GM18868 (cell line): ENCODE data around the gene USHBP1.
"Not testable (repeated sequence)": the region's sequence is repeated elsewhere in the genome, so short reads cannot be mapped to it uniquely, and the experiment has no call there.

ENCODE experiments used
- ATAC-seq: cut with Tn5 transposase; IDR thresholded peaks from one replicate; pipeline ENCODE4 v1.9.1; 2021; ENCODE audit warnings: mild to moderate bottlenecking, moderate library complexity; ENCODE audit not compliant: unreplicated experiment

USHBP1 gene

DNA sequence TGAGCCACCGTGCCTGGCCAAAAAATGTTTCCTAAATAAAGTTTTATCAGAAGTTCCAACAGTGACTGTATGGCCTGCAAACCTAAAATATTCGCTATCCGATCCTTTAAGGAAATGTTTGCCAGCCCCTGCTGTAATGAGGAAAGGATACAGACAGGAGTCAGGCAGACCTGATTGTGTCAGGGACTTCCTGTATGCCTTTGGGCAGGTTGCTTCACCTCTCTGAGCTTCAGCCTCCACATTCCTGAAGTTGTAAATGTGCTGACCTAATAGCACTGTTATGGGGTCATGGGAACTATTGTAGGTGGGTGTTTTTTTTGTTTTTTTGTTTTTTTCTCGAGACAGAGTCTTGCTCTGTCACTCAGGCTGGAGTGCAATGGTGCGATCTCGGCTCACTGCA is 32.4 kb upstream of the USHBP1 start:
- ATAC-seq = no peak

DNA sequence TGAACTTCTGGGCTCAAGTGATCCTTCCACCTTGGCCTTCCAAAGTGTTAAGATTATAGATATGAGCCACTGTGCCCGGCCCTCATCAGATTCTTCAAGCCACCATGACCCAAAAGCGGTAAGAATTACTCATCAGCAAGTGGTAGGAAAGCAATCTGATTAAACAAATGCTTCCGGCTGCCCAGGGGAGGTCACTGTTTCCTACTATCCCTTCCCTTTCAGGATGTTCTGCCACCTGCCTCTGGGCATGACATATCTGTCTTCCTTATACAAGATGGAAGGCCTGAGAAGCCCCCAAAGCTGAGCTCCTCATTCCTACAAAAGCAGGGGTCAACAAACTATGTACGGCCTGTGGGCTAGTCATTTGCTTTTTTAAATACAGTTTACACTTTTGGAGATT is 31.7 kb upstream of the USHBP1 start:
- no peak for ATAC-seq

DNA sequence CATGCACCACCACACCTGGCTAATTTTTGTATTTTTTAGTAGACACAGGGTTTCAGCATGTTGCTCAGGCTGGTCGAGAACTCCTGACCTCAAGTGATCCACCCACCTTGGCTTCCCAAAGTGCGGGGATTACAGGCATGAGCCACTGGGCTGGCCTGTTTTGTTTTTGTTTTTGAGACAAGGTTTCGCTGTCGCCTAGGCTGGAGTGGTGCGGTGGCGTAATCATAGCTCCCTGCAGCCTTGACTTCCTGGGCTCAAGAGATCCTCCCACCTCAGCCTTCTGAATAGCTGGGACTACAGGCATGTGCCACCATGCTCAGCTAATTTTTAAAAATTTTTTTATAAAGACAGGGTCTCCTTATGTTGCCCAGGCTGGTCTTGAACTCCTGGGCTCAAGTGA is 31.0 kb upstream of the USHBP1 start:
- not testable (repeated sequence) for ATAC-seq

DNA sequence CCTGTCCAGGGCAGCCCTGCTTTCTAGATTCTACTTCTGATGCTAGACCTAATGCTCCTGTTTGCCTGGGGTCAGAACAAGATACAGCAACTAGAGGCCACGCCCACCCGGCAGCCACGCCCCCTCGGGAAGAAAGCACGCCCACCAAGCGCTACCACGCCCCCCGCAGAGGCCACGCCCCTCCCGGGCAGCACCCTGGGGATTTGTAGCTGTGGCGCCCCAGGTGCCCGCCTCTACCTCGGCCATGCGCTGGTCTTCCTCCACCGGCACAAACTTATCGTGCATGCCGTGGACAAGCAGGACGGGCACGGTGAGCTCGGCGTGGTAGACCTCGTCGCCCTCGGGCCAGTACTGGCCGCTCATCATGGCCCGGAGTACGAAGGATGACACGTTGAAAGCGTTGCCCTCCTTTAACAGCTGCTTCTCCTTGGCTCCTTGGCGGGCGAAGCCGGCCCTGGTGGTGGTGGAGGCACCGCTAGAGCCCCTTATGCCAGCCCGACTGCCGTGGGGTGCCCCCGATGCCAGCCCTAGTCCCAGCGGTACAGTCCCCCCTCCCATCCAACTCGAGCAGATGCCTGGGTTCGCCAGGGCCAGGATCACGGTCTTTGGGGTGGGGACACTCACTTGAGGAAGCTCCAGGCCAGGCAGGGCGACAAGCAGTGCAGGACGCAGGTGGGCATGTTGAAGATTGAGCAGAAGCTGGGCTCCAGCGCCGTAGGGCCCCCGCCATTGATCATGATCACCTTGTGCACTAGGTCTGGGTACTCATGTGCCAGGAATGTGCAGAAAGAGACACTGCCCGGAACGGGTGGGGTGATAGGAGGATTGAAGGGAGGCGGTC is 29.7 kb upstream of the USHBP1 start:
- ATAC-seq = no peak

DNA sequence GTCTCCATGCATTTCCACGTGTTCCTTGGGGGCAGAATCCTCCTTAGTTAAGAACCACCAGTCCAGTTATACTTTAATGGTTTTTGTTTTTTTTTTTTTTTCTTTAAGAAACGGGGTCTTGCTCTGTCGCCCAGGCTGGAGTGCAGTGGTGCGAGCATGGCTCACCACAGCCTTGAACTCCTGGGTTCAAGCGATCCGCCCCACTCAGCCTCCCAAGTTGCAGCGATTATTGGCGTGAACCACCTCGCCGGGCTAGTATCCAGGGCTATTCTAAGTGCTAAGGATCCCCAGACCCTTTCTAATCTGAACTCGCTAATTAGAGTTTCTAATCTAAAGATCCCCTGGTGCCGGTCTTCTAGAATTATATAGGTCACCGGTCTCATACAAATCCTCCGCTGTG is 29.1 kb upstream of the USHBP1 start:
- ATAC-seq = no peak

DNA sequence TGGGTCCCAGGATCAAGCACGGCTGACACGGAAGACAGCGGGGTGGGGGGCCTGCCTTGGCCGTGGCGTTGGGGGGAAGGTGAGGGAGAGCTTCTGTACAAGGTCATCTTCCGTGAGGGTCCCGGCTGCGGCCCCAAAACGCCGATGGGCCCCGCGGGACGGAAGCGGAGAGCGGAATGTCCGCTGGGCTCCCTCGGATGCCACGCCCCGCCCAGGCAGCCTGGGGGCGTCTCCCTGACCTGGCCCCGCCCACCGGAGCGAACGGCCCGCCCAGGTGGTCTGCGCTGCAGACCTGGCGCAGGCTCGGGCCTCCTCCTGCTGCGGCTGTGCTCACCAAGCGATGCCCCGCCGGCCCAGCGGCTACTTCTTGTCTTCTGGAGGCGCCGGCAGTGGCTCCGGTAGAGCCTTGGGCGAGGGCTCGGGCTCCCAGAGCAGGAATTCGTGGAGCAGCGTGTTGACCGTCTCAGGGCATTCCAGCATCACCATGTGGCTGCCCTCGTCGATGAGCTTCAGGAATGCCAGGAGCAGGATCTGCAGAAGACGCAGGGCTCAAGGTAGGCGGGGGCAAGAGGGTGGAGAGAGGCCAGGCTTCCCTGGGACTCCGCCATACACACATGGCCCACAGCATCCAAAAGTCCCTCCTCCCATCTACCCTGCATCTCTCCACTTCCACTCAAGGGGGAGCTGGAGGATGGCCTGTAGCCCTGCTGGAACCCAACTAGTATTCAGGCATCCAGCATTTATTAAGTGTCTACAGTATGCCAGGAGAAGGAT is 27.9 kb upstream of the USHBP1 start:
- ATAC-seq = peak; percentile 86

DNA sequence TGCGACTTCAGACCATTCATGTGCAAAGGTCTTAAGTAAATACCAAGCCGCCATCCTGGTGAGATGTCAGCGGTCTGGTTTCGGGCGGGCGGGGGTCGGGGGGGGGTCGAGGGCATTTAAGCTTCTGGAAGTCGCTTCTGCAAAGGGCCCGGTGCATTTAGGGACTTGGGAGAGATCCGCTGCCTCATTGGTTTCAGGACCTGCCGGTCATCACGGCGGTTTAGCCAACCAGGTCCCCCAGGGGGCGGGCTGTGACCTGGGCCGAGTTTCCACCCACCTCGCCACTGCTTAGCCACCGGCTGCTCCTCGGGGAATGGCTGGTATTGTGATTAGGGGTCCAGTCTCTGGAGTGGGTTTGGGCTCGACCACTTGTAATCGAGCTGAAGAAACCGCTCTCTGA is 24.9 kb upstream of the USHBP1 start:
- no peak for ATAC-seq

DNA sequence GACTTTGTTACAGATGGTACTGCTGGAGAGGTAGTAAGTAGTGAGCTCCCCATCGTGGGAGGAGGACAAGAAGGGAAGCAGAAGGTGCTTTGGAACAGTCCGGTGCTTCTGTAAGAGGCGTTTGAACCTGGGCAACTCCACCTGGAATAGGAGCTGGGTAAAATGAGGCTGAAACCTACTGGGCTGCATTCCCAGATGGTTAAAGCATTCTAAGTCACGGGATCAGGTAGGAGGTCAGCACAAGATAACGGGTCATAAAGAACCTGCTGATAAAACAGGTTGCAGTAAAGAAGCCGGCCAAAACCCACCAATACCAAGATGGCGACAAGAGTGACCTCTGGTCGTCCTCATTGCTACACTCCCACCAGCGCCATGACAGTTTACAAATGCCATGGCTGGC is 22.2 kb upstream of the USHBP1 start:
- no peak for ATAC-seq

DNA sequence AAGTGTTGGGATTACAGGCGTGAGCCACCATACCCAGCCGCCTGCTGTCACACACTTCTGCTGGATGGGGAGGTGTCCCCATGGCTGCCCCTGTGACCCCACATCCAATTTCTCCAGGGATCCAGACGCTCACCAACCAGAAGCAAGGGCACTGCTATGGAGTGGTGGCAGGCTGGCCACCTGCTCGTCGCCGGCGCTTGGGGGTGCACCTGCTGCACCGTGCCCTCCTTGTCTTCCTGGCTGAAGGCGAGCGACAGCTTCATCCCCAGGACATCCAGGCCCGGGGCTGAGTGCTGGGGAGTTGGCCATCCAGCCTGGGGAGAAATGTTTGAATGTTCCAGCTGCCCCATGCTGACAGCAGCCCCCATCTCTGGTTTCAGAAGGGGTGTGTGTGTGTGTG is 21.7 kb upstream of the USHBP1 start:
- no peak for ATAC-seq

DNA sequence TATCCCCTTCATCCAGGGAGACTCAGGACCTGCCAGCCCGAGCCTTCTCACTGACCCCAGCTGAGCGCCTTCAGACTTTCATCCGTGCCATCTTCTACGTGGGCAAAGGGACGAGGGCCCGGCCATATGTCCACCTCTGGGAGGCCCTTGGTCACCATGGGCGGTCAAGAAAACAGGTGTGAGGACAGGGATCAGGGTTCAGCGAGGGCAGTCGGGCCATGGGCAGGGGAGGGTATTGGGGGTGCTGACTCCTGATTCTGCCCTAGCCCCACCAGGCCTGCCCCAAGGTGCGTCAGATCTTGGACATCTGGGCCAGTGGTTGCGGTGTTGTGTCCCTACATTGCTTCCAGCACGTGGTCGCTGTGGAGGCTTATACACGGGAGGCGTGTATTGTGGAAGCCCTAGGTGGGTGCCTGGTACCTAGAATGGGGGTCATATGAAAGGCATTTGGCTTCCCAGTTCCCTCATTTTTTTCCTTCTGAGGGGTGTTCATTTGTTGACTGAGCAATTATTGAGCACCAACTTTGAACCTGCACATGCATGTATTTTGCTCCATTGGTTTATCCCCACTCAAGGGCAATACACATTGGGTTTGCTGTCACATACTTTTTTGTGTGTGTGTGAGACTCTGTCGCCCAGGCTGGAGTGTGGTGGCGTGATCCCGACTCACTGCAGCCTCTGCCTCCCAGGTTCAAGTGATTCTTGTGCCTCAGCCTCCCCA is 21.0 kb upstream of the USHBP1 start:
- no peak for ATAC-seq

DNA sequence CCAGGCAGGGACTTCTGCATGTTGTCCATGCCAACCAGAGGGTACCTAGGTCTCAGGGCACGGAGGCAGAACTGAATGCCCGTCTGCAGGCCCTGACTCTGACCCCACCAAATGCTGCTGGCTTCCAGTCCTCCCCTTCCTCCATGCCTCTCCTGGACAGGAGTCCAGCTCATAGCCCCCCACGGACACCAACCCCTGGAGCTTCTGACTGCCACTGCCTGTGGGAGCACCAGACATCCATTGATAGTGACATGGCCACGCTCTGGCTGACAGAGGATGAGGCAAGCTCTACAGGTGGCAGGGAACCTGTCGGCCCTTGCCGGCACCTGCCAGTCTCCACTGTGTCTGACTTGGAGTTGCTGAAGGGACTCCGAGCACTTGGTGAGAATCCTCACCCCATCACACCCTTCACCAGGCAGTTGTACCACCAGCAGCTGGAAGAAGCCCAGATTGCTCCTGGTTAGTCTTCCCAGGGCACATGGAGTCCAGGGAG is 19.0 kb upstream of the USHBP1 start:
- ATAC-seq = no peak

DNA sequence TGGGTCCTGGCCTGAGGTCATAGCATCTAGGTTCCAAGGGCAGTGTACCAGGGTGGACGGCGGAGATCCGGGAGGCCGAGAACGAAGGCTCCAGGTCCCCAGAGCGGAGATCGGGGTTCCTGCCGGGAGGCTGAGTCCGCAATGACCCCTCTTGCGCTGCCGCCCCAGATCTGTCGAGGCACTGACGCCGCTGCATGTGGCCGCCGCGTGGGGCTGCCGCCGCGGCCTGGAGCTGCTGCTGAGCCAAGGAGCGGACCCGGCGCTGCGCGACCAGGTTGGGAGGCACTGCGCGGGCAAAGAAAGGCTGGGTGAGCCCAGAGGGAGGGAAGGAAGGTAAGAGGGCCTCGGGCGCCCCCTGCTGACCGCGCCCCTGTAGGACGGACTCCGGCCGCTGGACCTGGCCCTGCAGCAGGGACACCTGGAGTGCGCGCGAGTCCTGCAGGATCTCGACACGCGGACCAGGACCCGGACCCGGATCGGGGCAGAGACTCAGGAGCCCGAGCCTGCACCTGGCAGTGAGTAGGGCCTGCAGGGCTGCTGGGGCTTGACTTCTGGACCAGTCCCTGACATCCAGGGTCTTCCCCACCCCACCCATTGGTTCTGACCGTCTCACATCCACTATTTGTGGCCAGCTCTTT is 18.1 kb upstream of the USHBP1 start:
- no peak for ATAC-seq

DNA sequence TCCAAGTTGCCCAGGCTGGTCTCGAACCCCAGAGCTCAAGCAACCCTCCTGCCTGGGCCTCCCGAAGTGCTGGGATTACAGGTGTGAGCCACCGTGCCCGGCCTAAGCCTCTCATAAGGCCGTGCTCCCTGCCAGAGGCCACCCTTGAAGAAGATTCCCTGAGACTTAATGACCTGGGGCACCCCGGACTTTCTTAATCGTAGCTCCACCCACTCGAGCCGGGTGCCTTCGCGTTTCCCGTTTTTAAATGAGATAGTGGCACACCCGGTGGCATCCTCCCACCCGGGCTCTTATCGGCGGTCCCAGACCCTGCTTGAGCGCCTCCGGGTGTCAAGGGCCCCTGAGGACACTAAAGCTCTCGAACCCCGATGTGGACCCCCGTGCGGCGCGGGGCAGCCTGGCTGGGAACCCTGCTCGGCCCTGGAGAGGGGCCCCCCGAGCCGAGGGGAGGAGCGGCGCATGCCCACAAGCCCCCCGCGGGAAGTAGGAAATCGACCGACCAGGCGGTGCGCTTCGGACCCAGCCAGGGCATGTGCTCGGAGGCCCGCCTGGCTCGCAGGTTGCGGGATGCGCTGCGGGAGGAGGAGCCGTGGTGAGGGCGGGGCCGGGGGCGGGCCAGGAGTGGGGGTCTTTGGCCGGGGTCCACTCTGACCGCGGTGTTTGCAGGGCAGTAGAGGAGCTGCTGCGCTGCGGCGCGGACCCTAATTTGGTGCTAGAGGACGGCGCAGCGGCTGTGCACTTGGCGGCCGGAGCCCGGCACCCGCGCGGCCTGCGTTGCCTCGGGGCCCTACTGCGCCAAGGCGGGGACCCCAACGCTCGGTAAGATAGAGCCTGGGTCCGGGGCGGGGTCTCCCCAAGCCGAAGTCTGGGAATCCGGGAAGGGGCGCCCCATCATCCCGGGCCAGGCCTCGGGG is 17.1 kb upstream of the USHBP1 start, which contains the start of gene ANKLE1:
ANKLE1 (plus strand) TSS at position 511 of the 914 bp plus-strand sequence; CDS start at position 531, 20 bp downstream.
- ATAC-seq = no peak

DNA sequence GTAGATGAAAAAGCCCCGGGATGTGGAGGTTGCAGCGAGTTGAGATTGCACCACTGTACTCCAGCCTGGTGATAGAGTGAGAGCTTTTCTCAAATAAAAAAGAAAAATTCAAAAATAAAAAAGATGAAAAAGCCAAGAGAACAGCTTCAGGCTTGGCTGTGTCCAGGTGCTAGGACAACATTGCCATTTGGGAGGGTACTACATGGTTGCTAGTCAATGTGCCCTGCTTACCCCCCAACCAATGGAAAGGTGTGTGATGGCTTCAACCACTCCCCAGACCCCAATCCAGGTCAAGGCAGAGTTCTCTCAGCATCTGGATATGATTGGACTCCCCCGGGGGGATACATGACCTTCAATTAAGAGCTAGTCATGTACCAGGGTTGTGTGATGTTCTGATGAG is 14.9 kb upstream of the USHBP1 start:
- no peak for ATAC-seq

DNA sequence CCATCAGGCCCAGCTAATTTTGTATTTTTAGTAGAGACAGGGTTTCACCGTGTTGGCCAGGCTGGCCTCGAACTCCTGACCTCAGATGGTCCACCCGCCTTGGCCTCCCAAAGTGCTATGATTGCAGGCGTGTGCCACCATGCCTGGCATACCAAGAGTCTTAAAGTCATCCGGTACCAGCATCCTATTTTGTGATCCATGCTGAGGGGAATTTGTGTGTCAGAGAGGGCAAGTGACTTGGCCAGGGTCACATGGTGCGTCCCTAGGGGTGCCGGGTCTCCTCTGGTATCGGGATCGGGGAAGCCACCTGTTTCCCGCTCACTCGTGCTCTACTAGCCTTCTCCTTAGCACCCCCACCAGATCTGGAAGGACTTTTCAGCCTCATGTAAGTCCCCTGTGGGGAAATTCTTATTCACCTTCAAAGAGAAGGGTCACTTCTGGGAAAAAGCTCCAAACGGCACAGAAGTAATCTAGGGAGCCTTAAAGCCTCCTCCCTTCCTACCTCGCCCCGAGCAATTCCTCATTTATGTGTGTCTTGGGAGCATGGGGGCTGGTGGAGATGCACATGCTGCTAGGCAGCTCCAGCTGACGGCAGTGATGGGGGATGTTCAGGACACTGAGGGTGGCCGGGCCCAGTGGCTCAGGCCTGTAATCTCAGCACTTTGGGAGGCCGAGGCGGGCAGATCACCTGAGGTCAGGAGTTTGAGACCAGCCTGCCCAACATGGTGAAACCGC is 11.1 kb upstream of the USHBP1 start:
- no peak for ATAC-seq

DNA sequence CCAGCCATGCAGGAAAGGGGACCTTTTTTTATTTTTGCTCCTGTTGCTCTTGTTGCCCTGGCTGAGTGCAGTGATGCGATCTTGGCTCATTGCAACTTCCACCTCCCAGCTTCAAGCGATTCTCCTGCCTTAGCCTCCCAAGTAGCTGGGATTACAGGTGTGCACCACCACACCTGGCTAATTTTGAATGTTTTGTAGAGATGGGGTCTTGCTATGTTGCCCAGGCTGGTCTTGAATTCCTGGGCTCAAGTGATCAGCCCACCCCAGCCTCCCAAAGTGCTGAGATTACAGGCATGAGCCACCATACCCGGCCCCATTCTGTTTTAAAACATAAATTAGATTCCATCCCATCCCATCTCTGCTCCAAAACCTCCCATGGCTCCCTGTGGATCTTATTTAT is 10.3 kb upstream of the USHBP1 start:
- not testable (repeated sequence) for ATAC-seq

DNA sequence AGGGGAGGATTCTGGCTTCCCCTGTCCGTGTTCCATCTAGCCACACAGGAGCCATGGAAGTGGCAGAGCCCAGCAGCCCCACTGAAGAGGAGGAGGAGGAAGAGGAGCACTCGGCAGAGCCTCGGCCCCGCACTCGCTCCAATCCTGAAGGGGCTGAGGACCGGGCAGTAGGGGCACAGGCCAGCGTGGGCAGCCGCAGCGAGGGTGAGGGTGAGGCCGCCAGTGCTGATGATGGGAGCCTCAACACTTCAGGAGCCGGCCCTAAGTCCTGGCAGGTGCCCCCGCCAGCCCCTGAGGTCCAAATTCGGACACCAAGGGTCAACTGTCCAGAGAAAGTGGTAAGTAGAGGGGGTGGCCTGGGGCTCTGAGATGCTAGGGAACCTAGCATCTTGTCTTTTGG is 4.2 kb upstream of the USHBP1 start:
- ATAC-seq = no peak

DNA sequence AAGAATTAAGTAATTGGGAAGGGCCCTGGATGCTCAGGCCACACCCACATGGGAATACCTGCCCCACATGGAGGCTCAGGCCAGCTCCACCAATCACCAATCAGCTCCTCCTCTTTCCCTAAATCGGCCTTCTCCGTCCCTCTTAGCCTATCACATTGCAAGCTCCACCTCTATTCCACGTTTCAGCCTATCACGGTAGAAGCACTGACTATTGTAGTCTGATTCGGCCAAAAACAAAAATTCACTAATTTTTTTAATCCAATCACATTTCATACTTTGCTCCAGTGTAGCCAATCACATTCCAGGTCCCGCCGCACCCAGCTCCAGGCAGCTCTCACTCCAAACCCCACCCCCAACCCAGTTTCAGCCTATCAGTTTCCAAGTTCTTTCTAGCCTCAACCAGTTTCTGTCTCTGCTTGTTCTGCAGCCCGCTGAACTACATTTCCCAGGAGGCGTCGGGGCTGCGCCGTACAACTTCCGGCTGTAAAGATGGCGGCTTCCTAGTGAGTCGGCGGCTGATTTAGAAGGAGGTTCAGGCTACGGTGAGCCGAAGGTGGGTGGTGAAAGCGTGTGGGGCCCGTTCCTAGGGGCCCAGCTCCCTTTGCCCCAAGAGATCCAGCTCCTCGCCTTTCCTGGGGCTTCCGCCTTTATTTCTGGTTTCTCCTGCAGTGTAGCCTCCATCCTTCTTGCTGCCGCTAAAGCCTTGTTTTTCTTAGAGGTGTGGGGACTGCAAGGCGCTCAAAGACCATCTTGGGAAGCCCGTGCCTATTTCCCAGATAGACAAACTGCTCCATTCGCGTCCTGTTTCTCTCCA is 2.6 kb upstream of the USHBP1 start, which contains the start of gene BABAM1:
BABAM1 (plus strand) TSS at position 469 of the 814 bp plus-strand sequence. CDS start 1,364 bp downstream, outside the sequence.
- peak; percentile 88 for ATAC-seq
